NCI-H1930 (cell line): ENCODE measurements around the gene RBM14.
"Not testable (repeated sequence)": the region's sequence is repeated elsewhere in the genome, so short reads cannot be mapped to it uniquely, and the experiment has no call there.

Source experiments
- DNase-seq, 2 experiments: peaks; one replicate each; lab custom pipeline; 2025; lab: John Stamatoyannopoulos, UW

The RBM14 gene

DNA sequence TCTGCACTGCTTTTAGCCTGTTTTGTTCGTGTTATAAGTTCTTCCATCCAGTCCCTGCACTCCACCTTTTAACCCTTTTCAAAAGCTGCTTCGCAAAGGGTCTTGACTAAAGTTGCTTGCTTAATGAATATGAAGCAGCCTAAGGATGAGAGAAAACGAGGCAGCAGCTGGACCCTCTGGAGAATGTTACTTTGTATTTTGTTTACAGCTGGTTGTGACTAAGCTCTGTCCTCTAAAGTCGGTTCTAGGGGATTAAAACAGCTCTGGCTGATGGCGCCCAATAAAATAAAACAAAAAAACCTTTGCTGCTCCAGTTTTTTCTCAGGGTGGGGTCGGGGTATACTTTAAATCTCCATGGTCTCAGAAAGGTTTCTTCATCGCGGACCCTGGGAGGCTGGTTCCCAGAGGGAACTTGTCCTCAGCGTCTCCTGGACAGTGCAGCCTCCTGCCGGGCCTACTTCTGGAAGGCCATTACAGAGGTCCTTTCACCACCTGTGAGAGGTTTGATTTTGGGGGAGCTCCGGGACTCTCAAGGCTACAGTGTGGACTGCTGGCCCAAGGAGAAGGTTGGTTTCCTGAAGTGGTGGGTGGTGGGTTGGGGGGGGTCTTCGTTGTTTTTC is 21.2 kb downstream of the RBM14 start:
- no peak for DNase-seq

DNA sequence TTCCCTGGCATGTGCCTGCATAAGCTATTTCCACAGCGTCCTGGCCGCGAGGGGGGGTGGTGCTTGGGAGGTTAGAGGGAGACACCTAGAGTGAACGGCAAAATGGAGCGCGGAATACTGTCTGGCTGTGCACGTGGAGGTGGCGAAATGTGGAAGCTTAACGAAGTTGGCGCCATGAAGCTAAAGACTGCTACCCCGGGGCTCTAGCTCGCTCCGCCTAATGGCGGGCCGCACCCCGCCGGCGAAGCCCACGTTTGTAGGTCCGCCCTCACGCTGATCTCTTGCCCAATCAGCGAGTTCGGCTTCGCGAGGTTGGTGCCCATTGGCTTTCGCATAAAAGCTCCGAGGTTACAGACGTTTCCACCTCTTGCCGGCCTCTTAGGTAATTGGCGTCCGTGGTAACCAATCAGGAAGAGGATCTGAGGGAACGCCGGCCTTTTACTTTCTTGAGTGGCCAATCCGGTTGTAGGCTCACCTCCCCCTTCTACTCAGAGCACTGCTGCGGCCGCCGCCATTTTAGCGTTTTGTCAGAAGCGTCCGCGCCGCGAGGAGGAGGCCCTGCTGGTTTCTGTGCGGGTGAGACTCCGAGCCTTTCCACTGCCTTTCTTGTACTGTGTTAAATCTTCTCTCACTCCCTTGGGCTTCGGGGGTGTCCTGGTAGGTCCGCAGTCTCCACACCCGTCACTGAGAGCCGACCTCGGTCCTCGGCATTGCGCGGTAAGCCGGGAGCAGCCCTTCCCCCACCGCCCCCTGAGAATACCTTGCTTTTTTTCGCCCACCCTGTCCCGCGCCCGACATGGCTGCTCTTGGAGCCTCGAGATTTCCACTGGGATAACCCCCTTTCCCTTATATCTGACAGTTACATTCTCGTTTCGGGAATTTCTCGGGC is 22.0 kb downstream of the RBM14 start, which contains the start of gene RBM4:
Gene RBM4, plus strand, starts transcription at position 527 of the 889 bp plus-strand sequence. CDS start 1,009 bp downstream, outside the sequence.
- DNase-seq: peak; percentile 99

DNA sequence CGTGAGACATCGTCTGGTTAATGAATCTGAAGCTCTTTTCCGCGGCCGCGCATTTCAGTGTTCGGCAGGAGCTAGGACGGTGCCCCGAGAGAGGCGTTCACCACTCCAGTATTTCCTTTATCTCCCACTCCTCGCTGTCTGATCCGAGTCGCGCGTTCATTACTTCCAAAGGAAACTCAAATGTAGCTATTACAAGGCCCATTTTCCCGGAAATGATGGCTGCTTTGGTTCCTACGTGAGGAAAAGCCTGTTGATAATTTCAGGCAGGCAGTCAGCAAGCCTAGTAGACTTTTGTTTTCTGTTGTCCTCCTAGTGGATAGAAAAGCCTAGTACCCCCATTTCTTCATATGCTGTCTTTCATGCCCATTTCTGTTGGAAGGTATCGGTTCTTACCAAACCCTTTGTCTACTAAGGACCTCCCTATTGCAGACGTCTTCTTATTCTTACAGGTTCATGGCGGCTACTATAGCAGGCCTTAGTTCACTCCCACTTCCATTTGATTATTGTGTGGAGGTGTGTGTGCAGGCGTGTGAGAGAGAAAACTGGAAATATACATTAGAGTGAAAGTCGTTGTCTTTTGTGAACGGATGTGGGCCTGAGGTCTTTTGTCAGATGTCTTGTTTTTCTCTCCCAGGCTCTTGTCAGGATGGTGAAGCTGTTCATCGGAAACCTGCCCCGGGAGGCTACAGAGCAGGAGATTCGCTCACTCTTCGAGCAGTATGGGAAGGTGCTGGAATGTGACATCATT is 22.8 kb downstream of the RBM14 start:
- DNase-seq: no peak

DNA sequence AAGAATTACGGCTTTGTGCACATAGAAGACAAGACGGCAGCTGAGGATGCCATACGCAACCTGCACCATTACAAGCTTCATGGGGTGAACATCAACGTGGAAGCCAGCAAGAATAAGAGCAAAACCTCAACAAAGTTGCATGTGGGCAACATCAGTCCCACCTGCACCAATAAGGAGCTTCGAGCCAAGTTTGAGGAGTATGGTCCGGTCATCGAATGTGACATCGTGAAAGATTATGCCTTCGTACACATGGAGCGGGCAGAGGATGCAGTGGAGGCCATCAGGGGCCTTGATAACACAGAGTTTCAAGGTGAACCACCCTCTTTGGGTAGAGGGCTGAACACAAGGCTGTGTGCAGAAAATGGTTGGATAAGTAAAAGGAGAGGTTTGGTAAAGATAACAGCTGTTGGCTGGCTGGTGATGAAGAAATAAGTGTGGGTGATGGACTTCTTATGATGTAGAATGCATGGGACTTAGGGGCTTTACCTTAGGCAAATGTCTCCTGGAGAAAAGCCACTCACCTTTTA is 23.4 kb downstream of the RBM14 start:
- DNase-seq: not testable (repeated sequence)

DNA sequence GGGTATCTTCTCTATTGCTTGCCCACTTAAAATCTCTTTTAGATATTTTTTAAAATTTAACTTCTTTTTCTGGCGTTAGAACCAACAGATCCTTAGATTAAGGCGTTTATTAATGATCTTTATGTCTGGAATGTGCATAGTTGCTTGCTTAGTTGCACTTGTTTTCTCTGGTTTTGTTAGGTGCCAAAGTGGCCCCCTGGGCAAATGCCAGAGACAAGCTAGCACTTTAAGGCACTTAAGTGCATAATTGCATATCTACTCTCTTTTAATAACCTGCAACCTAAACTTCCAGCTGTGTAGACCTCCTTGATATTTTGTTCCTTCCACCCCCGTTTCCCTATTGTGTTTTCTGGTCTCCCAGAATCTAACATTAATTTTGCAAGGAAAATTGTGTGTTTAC is 25.4 kb downstream of the RBM14 start:
- no peak for DNase-seq

DNA sequence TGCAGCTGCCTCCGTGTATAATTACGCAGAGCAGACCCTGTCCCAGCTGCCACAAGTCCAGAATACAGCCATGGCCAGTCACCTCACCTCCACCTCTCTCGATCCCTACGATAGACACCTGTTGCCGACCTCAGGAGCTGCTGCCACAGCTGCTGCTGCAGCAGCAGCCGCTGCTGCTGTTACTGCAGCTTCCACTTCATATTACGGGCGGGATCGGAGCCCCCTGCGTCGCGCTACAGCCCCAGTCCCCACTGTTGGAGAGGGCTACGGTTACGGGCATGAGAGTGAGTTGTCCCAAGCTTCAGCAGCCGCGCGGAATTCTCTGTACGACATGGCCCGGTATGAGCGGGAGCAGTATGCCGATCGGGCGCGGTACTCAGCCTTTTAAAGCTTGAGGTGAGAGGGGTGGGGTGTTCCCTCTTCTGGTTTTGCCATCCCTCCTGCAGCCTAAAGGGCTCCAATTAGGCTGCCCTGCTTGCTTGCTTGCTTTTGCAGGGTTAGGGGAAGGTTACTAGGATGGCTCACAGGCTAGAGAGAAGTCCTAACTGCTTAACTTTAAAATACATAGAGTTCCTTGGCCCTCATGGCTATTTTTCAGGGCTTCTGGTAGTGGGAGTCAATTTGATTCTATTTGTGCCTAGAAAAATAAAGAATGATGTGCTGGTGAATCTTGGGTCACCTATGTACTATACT is 27.5 kb downstream of the RBM14 start:
- no peak for DNase-seq

DNA sequence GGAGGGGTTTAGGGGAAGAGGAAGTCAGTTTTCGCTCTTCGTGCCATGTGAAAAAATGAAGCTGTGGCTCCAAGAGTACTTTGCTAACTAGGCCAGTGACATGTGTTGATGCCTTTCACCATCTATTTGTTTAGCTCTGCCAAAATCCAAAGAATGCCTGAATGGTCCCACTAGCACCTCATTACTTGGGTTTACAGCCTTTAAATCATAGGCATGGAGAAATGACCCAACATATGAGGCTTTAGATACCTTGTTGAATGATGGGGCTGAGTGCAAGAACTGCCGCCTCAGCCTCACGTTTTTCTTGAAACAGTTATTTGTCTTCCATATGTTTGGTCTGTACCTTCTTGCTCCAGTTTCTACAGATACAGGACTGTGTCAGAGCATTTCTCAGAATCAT is 30.4 kb downstream of the RBM14 start:
- no peak for DNase-seq

DNA sequence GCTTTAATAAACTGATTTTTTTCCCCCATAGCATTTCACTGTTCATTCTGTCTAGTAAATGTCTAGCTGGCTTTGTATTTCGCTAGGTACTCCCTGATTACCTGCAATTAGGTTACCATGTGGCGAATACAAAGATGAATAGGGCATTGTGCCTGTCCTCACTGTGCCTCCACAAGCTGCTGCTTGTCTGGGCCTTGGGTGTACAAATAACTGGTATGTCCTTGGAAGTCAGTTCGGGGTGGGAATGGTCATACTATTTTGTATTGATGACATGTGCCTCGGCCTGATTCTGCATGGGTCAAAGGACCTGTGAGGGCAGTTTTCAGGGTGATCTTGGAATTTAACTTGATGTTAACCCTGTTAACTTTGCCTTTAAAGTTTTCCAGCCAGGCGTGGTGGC is 33.5 kb downstream of the RBM14 start:
- no peak for DNase-seq

DNA sequence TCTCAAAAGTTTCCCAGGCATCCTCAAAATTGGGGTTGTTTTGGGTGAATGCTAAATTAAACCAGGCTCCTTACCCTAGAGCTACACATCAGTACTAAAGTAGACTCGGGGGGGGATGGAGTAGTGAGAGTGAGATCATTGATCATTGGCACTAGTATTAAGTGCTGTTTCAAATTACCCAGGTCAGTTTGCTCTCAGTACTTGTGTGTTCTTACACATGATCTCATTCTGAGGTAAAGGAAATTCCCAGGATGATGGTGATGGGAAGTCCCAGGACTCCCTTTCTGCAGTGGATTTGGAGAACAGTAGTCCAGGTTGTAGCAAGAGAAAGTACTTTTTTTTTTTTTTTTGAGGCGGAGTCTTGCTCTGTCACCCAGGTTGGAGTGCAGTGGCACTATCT is 34.6 kb downstream of the RBM14 start:
- no peak for DNase-seq

DNA sequence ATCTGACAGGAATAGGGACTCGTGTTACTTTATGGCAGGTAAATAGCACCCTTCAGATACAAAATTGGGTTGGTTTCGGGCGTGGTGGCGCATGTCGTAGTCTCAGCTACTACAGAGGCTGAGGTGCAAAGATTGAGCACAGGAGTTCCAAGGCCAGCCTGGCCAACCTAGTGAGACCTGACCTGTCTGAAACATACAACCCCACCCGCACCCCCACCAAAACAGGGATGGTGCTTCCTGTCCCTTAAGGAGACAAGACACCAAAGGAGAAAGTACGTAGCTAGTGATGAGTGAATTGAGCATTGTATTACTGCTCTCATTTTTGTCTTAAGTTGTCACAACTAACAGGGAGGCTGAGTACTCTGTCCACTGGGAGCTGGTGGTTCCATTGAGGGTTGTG is 36.2 kb downstream of the RBM14 start:
- DNase-seq: no peak

DNA sequence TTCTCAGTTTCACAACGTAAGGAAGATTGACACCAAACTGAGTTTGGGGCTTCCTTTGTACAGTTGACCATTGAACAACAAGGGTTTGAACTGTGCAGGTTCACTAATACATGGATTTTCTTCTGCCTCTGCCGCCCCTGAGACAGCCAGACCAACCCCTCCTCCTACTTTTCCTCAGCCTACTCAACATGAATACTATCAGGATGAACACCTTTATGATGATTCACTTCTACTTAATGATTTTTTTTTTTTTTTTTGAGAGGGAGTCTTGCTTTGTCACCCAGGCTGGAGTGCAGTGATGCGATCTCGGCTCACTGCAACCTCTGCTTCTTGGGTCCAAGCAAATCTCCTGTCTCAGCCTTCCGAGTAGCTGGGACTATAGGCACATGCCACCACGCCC is 36.7 kb downstream of the RBM14 start:
- DNase-seq: no peak

DNA sequence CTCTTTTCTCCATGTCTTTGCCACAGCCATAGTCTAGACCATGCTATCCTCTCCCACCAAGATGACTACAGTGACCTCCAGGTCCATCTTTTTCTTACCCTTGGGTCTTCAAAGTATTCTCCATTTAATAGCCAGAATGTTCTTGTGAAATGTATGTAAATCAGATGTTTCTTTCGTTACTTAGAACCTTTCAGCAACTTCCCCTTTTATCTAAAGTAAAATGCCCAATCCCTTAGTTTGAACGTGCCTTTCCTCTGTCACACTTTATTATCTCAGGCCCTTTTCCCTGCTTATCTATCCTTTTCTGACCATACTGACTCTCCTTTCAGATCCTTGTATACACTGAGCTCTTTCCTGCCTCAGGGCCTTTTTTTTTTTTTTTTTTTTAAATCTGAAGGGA is 43.3 kb downstream of the RBM14 start:
- DNase-seq: no peak

DNA sequence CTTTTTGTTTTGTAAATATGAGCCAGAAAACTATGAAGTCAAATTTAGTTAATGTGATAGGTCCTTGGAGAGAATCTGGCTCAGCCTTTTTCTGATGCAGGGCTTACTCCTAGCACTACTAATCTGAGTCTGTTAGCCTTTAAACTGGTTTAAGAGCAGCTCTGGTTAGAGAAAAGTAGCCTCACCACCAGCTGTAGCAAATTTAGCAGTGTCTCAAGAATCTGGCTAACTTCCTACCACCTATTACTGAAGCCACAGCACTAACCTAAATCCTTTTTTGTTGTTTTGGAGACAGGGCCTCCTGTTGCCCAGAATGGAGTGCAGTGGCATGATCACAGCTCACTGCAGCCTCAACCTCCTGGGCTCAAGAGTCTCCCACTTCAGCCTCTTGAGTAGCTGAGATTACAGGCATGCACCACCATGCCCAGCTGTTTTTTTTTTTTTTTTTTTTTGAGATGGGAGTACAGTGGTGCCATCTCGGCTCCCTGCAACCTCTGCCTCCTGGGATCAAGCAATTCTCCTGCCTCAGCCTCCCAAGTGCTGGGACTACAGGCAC is 47.4 kb downstream of the RBM14 start:
- no peak for DNase-seq

DNA sequence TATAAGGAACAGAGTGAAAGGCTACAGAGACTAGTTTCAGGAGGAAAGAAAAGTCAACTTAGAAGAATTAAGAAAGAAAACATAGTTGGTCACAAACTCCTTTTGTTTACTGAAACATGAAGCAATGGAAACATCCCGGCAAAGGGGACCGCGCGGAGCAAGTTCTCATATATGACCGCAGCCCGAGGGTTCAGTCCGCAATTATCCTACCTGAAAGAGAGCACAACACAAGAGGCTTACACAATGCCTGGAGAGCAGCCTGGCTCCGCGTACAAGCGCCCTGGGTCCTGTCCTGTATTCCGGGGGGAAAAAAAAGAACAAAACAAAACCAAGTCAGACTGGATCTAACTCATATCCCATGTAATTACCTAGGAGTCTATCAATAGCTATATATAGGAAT is 48.9 kb downstream of the RBM14 start:
- DNase-seq: no peak

DNA sequence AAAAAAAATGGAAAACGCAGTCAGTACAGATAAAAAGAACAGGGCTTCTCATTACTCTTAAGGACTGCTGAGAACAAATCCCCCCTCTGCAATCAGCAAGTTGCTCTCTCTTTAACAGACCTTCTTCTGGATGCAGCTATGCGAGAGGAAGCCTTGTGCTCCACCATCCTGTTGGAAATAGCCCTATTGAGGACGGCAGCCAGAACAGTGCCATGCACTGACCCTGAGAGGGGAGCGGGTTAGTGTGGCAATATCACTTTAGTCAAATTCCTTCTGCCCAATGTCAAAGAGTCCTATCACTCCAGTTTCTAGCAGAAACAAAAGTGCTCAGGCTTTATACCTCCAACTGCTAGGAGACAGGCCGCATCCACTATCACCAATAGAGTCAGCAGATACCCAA is 54.4 kb downstream of the RBM14 start:
- DNase-seq: no peak

DNA sequence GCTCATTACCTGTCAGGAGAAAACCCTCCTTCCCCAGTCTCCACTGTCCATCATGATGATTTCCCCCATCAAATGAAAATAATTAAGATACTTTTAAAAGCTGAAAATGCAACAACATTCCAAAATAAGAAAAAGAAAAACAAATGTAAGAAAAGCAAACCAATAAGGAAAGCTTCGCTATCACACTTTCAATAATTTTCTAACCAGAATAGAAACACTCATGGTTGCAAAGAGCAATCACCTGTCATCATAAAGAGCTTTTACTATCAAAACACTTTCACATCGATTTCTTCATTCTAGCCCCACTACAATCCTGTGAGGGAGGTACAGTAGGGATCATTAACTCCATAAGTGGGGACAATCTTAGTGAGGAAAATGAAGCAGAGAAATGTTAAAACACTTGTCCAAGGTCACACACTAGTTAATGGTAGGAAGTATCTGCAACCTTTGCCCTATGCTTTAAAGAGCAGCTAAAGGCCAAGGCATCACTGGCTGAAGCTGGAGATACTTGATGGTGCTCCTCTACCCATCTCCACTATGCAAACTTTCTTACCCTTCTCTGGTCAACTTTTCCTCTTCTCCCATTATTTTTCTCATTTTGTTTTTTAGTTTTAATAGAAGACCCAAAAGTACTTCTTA is 58.7 kb downstream of the RBM14 start:
- DNase-seq: no peak

DNA sequence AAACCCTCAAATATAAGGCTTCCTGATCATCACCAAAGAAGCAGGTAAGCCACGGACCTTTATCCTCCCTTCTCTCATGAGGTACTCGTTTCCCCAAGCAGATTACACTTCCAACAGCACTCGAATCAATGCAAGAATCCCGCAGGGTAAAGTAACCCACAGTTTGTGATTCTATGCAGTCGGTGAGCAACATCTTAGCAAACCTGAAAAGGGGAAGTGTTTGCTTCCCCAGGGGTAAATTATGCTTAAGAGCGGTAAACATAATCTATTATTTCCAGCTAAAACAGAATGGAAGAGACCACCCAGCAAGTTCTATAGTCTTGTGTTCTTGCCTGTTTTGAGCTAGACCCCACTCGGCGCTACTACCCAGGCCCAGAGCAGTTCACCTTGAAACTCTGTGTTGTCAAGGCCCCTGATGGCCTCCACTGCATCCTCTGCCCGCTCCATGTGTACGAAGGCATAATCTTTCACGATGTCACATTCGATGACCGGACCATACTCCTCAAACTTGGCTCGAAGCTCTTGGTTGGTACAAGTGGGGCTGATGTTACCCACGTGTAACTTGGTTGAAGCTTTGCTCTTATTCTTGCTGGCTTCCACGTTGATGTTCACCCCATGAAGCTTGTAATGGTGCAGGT is 60.0 kb downstream of the RBM14 start:
- DNase-seq: no peak
